ENCODE data around the gene CACNA2D3.

The CACNA2D3 gene

GRCh38 chr3:54572197-54572895, 450.0 kb downstream of the CACNA2D3 start:
- in situ Hi-C loops (cut with HindIII; ENCODE audit: low pct_unique_long_range_greater_than_20kb, low sequenced_read_pairs), result no loop called here
- TF ChIP-seq JUND (IDR thresholded peaks at IDR 0.05; ENCODE audit: low read depth), result no peak
- DNase-seq (ENCODE audit: low read depth in 1 of 2, low spot score in 1 of 2), result no peak

GRCh38 chr3:54573858-54574257, 451.5 kb downstream of the CACNA2D3 start:
- TF ChIP-seq JUND (IDR thresholded peaks at IDR 0.05; ENCODE audit: low read depth), result no peak
- no peak for DNase-seq (ENCODE audit: low read depth in 1 of 2, low spot score in 1 of 2)
- in situ Hi-C loops (cut with HindIII; ENCODE audit: low pct_unique_long_range_greater_than_20kb, low sequenced_read_pairs), result no loop called here

- no peak for TF ChIP-seq JUND (IDR thresholded peaks at IDR 0.05; ENCODE audit: low read depth)
- in situ Hi-C loops (cut with HindIII; ENCODE audit: low pct_unique_long_range_greater_than_20kb, low sequenced_read_pairs), result no loop called here
- no peak for DNase-seq (ENCODE audit: low read depth in 1 of 2, low spot score in 1 of 2)
Observed at GRCh38 chr3:54574906-54575617, 452.7 kb downstream of the CACNA2D3 start.

- TF ChIP-seq JUND (IDR thresholded peaks at IDR 0.05; ENCODE audit: low read depth), result no peak
- DNase-seq (ENCODE audit: low read depth in 1 of 2, low spot score in 1 of 2), result no peak
- in situ Hi-C loops (cut with HindIII; ENCODE audit: low pct_unique_long_range_greater_than_20kb, low sequenced_read_pairs), result no loop called here
Observed at GRCh38 chr3:54575618-54575960, 453.2 kb downstream of the CACNA2D3 start.

- in situ Hi-C loops (cut with HindIII; ENCODE audit: low pct_unique_long_range_greater_than_20kb, low sequenced_read_pairs), result no loop called here
- TF ChIP-seq JUND (IDR thresholded peaks at IDR 0.05; ENCODE audit: low read depth), result no peak
- DNase-seq (ENCODE audit: low read depth in 1 of 2, low spot score in 1 of 2), result no peak
Observed at GRCh38 chr3:54577313-54577712, 455.0 kb downstream of the CACNA2D3 start.

- TF ChIP-seq JUND (IDR thresholded peaks at IDR 0.05; ENCODE audit: low read depth), result no peak
- no peak for DNase-seq (ENCODE audit: low read depth in 1 of 2, low spot score in 1 of 2)
- in situ Hi-C loops (cut with HindIII; ENCODE audit: low pct_unique_long_range_greater_than_20kb, low sequenced_read_pairs), result no loop called here
Observed at GRCh38 chr3:54578417-54578816, 456.1 kb downstream of the CACNA2D3 start.

- in situ Hi-C loops (cut with HindIII; ENCODE audit: low pct_unique_long_range_greater_than_20kb, low sequenced_read_pairs), result no loop called here
- no peak for DNase-seq (ENCODE audit: low read depth in 1 of 2, low spot score in 1 of 2)
Observed at GRCh38 chr3:54580453-54580852, 458.1 kb downstream of the CACNA2D3 start.

GRCh38 chr3:54582424-54582823, 460.1 kb downstream of the CACNA2D3 start:
- no peak for TF ChIP-seq JUND (IDR thresholded peaks at IDR 0.05; ENCODE audit: low read depth)
- in situ Hi-C loops (cut with HindIII; ENCODE audit: low pct_unique_long_range_greater_than_20kb, low sequenced_read_pairs), result no loop called here
- DNase-seq (ENCODE audit: low read depth in 1 of 2, low spot score in 1 of 2), result no peak

More at GRCh38 chr3:54580453-54580852, 458.1 kb downstream of the CACNA2D3 start:
- TF ChIP-seq JUND (IDR thresholded peaks at IDR 0.05; ENCODE audit: low read depth), result no peak

GRCh38 chr3:54591157-54591556, 468.8 kb downstream of the CACNA2D3 start:
- in situ Hi-C loops (cut with HindIII; ENCODE audit: low pct_unique_long_range_greater_than_20kb, low sequenced_read_pairs), result no loop called here
- no peak for DNase-seq (ENCODE audit: low read depth in 1 of 2, low spot score in 1 of 2)
- TF ChIP-seq JUND (IDR thresholded peaks at IDR 0.05; ENCODE audit: low read depth), result no peak

GRCh38 chr3:54593653-54594052, 471.3 kb downstream of the CACNA2D3 start:
- no peak for TF ChIP-seq JUND (IDR thresholded peaks at IDR 0.05; ENCODE audit: low read depth)
- in situ Hi-C loops (cut with HindIII; ENCODE audit: low pct_unique_long_range_greater_than_20kb, low sequenced_read_pairs), result no loop called here
- no peak for DNase-seq (ENCODE audit: low read depth in 1 of 2, low spot score in 1 of 2)

GRCh38 chr3:54596087-54596486, 473.7 kb downstream of the CACNA2D3 start:
- no peak for DNase-seq (ENCODE audit: low read depth in 1 of 2, low spot score in 1 of 2)
- no peak for TF ChIP-seq JUND (IDR thresholded peaks at IDR 0.05; ENCODE audit: low read depth)
- in situ Hi-C loops (cut with HindIII; ENCODE audit: low pct_unique_long_range_greater_than_20kb, low sequenced_read_pairs), result no loop called here

GRCh38 chr3:54599716-54600115, 477.4 kb downstream of the CACNA2D3 start:
- no peak for DNase-seq (ENCODE audit: low read depth in 1 of 2, low spot score in 1 of 2)
- in situ Hi-C loops (cut with HindIII; ENCODE audit: low pct_unique_long_range_greater_than_20kb, low sequenced_read_pairs), result no loop called here
- TF ChIP-seq JUND (IDR thresholded peaks at IDR 0.05; ENCODE audit: low read depth), result no peak

GRCh38 chr3:54600441-54601204, 478.3 kb downstream of the CACNA2D3 start:
- no peak for DNase-seq (ENCODE audit: low read depth in 1 of 2, low spot score in 1 of 2)
- TF ChIP-seq JUND (IDR thresholded peaks at IDR 0.05; ENCODE audit: low read depth), result no peak
- in situ Hi-C loops (cut with HindIII; ENCODE audit: low pct_unique_long_range_greater_than_20kb, low sequenced_read_pairs), result no loop called here

All from T47D (cell line).